HepG2 (cell line): ENCODE results near the gene RAB40C. TPM values are rescaled to one million over a fixed set of nuclear protein-coding genes. Genes with fewer than 3 reads are reported as not detected.

Source experiments
- AHR ChIP-seq: IDR thresholded peaks from 2 replicates; pipeline ENCODE4 v1.6.1; 2018; ENCODE audit warnings: missing genetic modification reagents, missing compliant biosample characterization
- FIP1L1 ChIP-seq: fragments of 200-400 bp; formaldehyde crosslinking; IDR thresholded peaks from 2 replicates; pipeline ENCODE4 v1.6.1; 2018; ENCODE audit warnings: low read depth, mild to moderate bottlenecking, low read length, moderate library complexity, borderline replicate concordance; ENCODE audit not compliant: insufficient read depth
- FOXC1 ChIP-seq: sonication (generic); formaldehyde crosslinking; IDR thresholded peaks from 2 replicates; pipeline ENCODE4 v1.8.0; 2022; ENCODE audit warnings: mild to moderate bottlenecking, missing genetic modification reagents, borderline replicate concordance
- GATAD1 ChIP-seq: IDR thresholded peaks from 2 replicates; pipeline ENCODE4 v1.6.1; 2016; ENCODE audit warnings: missing genetic modification reagents, missing compliant biosample characterization
- HDAC6 ChIP-seq: fragments of 200-600 bp; sonication (generic); IDR thresholded peaks from 2 replicates; pipeline ENCODE4 v1.7.0; 2017; ENCODE audit warnings: mild to moderate bottlenecking, antibody characterized with exemption, low read length, low read depth
- HMGA1 ChIP-seq: sonication (generic); formaldehyde crosslinking; conservative IDR thresholded peaks from 2 replicates; pipeline ENCODE4 v1.4.0; 2020; ENCODE audit warnings: missing genetic modification reagents
- KDM2A ChIP-seq: sonication (generic); formaldehyde crosslinking; IDR thresholded peaks from 2 replicates; pipeline ENCODE4 v1.4.0; 2020; ENCODE audit warnings: low read depth, missing genetic modification reagents, borderline replicate concordance
- KDM5A ChIP-seq: fragments of 200-600 bp; sonication (generic); IDR thresholded peaks from 2 replicates; pipeline ENCODE4 v1.7.0; 2018; ENCODE audit warnings: antibody characterized with exemption, mild to moderate bottlenecking, low read length, borderline replicate concordance
- MED1 ChIP-seq: sonication (generic); formaldehyde crosslinking; IDR thresholded peaks from 2 replicates; pipeline ENCODE4 v1.4.0; 2020; ENCODE audit warnings: missing genetic modification reagents
- MIER2 ChIP-seq: IDR thresholded peaks from 2 replicates; pipeline ENCODE4 v1.6.1; 2016; ENCODE audit warnings: missing biosample characterization, missing genetic modification reagents
- MXI1 ChIP-seq: IDR thresholded peaks from 3 replicates; pipeline ENCODE4 v1.6.1; 2012; ENCODE audit warnings: low read depth, low read length, inconsistent platforms, borderline replicate concordance
- NRL ChIP-seq: sonication (generic); formaldehyde crosslinking; IDR thresholded peaks from 2 replicates; pipeline ENCODE4 v1.5.0; 2020; ENCODE audit warnings: missing genetic modification reagents, mild to moderate bottlenecking, moderate library complexity, borderline replicate concordance
- SNAPC2 ChIP-seq: sonication (generic); formaldehyde crosslinking; IDR thresholded peaks from 2 replicates; pipeline ENCODE4 v1.8.1; 2022; ENCODE audit warnings: mild to moderate bottlenecking, missing genetic modification reagents
- TAF1 ChIP-seq: sonication (generic); formaldehyde crosslinking; IDR thresholded peaks from 2 replicates; pipeline ENCODE4 v1.4.0; 2020; ENCODE audit warnings: missing genetic modification reagents
- TCF7L2 ChIP-seq: IDR thresholded peaks from 2 replicates; pipeline ENCODE4 v1.6.1; 2011; ENCODE audit warnings: mild to moderate bottlenecking, low read depth, low read length, moderate library complexity
- TSC22D2 ChIP-seq: sonication (generic); formaldehyde crosslinking; IDR thresholded peaks from 2 replicates; pipeline ENCODE4 v1.5.1; 2020; ENCODE audit warnings: missing genetic modification reagents, mild to moderate bottlenecking, borderline replicate concordance
- ZMYM3 ChIP-seq: sonication (generic); formaldehyde crosslinking; IDR thresholded peaks from 2 replicates; pipeline ENCODE4 v1.5.1; 2020; ENCODE audit warnings: mild to moderate bottlenecking, missing genetic modification reagents
- ZNF292 ChIP-seq: sonication (generic); formaldehyde crosslinking; IDR thresholded peaks from 2 replicates; pipeline ENCODE4 v1.8.1; 2022; ENCODE audit warnings: mild to moderate bottlenecking, low read depth, missing genetic modification reagents, borderline replicate concordance
- ZNF713 ChIP-seq: sonication (generic); formaldehyde crosslinking; IDR thresholded peaks from 2 replicates; pipeline ENCODE4 v1.4.0; 2020; ENCODE audit warnings: mild to moderate bottlenecking, missing genetic modification reagents
- ZNF768 ChIP-seq: sonication (generic); formaldehyde crosslinking; IDR thresholded peaks from 2 replicates; pipeline ENCODE4 v1.4.0; 2020; ENCODE audit warnings: missing genetic modification reagents
- ZNF841 ChIP-seq: sonication (generic); formaldehyde crosslinking; IDR thresholded peaks from 2 replicates; pipeline ENCODE4 v1.8.1; 2023; ENCODE audit warnings: missing genetic modification reagents, borderline replicate concordance
- polyA plus RNA-seq, 8 experiments: library from polyadenylated mRNA; depleted of rRNA in 3 of 8; stranded (reverse) in 7 of 8; unstranded in 1 of 8; fragments of >200 nt; fragmentation: Illumina TruSeq in 4 of 8; extraction: Trizol in 4 of 8; gene quantifications; 2 replicates each; pipeline versions ENCODE4 v1.2.1 to v1.2.3, GENCODE V29; 2011 to 2016; ENCODE audit warnings: low read depth in 4 of 8, missing spikeins in 1 of 8, mixed read lengths in 1 of 8; ENCODE audit not compliant: insufficient read depth in 1 of 8
- total RNA-seq, 5 experiments: library from RNA; depleted of rRNA; stranded (reverse); fragments of >200 nt; fragmentation: Illumina TruSeq; extraction: Trizol; gene quantifications; 2 replicates each; pipeline ENCODE4 v1.2.3, GENCODE V29; 2016; ENCODE audit warnings: low read depth in 1 of 5
- TF ChIP-seq, protein P1 (sequence below): sonication (generic); formaldehyde crosslinking; IDR thresholded peaks from 2 replicates; pipeline ENCODE4 v1.8.1; 2023; ENCODE audit warnings: mild to moderate bottlenecking, missing genetic modification reagents, borderline replicate concordance
- TF ChIP-seq, protein P2 (sequence below): sonication (generic); formaldehyde crosslinking; IDR thresholded peaks from 2 replicates; pipeline ENCODE4 v1.5.0; 2020; ENCODE audit warnings: mild to moderate bottlenecking, missing genetic modification reagents
- TF ChIP-seq, protein P3 (sequence below): sonication (generic); formaldehyde crosslinking; IDR thresholded peaks from 2 replicates; pipeline ENCODE4 v1.5.1; 2020; ENCODE audit warnings: mild to moderate bottlenecking, missing genetic modification reagents, borderline replicate concordance
- TF ChIP-seq, protein P4 (sequence below): sonication (generic); formaldehyde crosslinking; IDR thresholded peaks from 2 replicates; pipeline ENCODE4 v1.4.0; 2020; ENCODE audit warnings: mild to moderate bottlenecking, missing genetic modification reagents
- TF ChIP-seq, protein P5 (sequence below): sonication (generic); formaldehyde crosslinking; IDR thresholded peaks from 2 replicates; pipeline ENCODE4 v1.4.0; 2020; ENCODE audit warnings: mild to moderate bottlenecking, missing genetic modification reagents

RAB40C gene
- total and polyA plus RNA-seq, 2 of the 13 experiments (the other 11 are each of a cell fraction or from before 2014, with no cell fraction given): 7.7 to 11.5 TPM

DNA sequence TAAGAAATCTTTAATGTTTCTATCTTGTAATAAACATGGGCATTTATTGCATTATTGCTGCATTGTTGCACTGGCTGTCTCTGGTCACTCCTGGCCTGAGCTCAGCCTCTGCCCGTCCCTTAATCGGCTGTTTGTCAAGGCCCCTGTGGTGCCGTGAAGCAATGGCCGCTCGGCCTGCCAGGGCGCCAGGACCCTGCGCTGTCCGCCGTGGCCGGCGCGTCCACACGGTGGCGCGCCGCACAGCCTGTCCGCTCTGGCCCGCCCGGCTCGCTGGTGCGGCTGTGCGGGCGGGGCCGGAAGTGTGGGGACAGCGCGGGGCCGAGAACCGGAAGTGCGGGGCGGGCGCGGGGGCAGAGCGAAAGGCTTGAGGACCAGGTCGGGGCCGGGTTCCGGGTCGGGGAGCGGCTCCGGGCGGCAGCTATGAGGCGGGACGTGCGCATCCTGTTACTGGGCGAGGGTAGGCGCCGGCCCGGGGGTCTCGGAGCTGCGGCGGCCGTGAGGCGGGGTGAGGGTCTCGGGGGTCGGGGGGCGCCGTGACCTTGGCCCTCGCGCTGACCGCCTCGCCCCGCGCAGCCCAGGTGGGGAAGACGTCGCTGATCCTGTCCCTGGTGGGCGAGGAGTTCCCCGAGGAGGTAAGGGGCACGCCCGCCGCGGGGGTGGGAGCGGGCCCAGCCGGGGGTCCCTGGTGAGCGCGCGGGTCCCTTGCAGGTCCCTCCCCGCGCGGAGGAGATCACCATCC is 78.1 kb downstream of the RAB40C start, which contains the start of gene RHOT2 (continued):
- no peak for TF ChIP-seq NRL
- no peak for TF ChIP-seq FIP1L1
- TF ChIP-seq MXI1: peak; percentile 87; the same call in 1 of the 3 replicates
- TF ChIP-seq SNAPC2: no peak
- no peak for TF ChIP-seq ZNF841 (CRISPR knock-in tag)
- TF ChIP-seq, protein P1, sequence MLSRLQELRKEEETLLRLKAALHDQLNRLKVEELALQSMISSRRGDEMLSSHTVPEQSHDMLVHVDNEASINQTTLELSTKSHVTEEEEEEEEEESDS (CRISPR knock-in tag): no peak
- TF ChIP-seq FOXC1 (CRISPR knock-in tag): no peak
- TF ChIP-seq, protein P2, sequence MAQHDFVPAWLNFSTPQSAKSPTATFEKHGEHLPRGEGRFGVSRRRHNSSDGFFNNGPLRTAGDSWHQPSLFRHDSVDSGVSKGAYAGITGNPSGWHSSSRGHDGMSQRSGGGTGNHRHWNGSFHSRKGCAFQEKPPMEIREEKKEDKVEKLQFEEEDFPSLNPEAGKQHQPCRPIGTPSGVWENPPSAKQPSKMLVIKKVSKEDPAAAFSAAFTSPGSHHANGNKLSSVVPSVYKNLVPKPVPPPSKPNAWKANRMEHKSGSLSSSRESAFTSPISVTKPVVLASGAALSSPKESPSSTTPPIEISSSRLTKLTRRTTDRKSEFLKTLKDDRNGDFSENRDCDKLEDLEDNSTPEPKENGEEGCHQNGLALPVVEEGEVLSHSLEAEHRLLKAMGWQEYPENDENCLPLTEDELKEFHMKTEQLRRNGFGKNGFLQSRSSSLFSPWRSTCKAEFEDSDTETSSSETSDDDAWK (CRISPR knock-in tag): no peak
- peak; percentile 90 for TF ChIP-seq GATAD1 (CRISPR knock-in tag)
- TF ChIP-seq KDM5A: peak; percentile 79
- TF ChIP-seq ZMYM3 (CRISPR knock-in tag): no peak
- peak; percentile 78; the same call in 1 of the 2 replicates for TF ChIP-seq KDM2A (CRISPR knock-in tag)
- TF ChIP-seq MED1 (CRISPR knock-in tag): peak; percentile 88
- no peak for TF ChIP-seq ZNF292
- no peak for TF ChIP-seq HDAC6
- no peak for TF ChIP-seq MIER2 (CRISPR knock-in tag)
- TF ChIP-seq ZNF768 (CRISPR knock-in tag): peak; percentile 48; the same call in 1 of the 2 replicates
- TF ChIP-seq, protein P3, sequence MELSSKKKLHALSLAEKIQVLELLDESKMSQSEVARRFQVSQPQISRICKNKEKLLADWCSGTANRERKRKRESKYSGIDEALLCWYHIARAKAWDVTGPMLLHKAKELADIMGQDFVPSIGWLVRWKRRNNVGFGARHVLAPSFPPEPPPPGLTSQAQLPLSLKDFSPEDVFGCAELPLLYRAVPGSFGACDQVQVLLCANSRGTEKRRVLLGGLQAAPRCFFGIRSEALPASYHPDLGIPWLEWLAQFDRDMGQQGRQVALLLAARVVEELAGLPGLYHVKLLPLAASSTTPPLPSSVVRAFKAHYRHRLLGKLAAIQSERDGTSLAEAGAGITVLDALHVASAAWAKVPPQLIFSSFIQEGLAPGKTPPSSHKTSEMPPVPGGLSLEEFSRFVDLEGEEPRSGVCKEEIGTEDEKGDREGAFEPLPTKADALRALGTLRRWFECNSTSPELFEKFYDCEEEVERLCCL (CRISPR knock-in tag): peak; percentile 73; the same call in 1 of the 2 replicates
- TF ChIP-seq ZNF713: peak; percentile 96; the same call in 1 of the 2 replicates
- TF ChIP-seq HMGA1 (CRISPR knock-in tag): no peak
- TF ChIP-seq, protein P4, sequence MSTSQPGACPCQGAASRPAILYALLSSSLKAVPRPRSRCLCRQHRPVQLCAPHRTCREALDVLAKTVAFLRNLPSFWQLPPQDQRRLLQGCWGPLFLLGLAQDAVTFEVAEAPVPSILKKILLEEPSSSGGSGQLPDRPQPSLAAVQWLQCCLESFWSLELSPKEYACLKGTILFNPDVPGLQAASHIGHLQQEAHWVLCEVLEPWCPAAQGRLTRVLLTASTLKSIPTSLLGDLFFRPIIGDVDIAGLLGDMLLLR (CRISPR knock-in tag): no peak
- TF ChIP-seq, protein P5, sequence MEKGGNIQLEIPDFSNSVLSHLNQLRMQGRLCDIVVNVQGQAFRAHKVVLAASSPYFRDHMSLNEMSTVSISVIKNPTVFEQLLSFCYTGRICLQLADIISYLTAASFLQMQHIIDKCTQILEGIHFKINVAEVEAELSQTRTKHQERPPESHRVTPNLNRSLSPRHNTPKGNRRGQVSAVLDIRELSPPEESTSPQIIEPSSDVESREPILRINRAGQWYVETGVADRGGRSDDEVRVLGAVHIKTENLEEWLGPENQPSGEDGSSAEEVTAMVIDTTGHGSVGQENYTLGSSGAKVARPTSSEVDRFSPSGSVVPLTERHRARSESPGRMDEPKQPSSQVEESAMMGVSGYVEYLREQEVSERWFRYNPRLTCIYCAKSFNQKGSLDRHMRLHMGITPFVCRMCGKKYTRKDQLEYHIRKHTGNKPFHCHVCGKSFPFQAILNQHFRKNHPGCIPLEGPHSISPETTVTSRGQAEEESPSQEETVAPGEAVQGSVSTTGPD (CRISPR knock-in tag): no peak
- peak; percentile 92 for TF ChIP-seq TSC22D2
- no peak for TF ChIP-seq AHR (CRISPR knock-in tag)
- peak; percentile 75 for TF ChIP-seq TAF1 (CRISPR knock-in tag)
- TF ChIP-seq TCF7L2: no peak
